Natural killer cell (primary cell): ENCODE results near the gene SLC2A2. TPM values are rescaled to one million over a fixed set of nuclear protein-coding genes. Genes with fewer than 3 reads are reported as not detected.

ENCODE experiments used
- ATAC-seq, 3 donors: fragments of 150-1000 bp in 2 of 3; fragments of 200-7000 bp in 1 of 3; cut with Tn5 transposase; 1 replicate in 1 of 3; 2 replicates in 2 of 3; pipeline ENCODE4 v1.10.0; 2021; ENCODE audit warnings: mild to moderate bottlenecking in 2 of 3, moderate library complexity in 2 of 3
- DNase-seq, 2 donors: peaks; one replicate each; pipeline versions ENCODE4 v3.0.0 to v3.0.0-alpha.2; 2013 to 2021; ENCODE audit warnings: mixed read lengths in 1 of 2
- H3K27ac ChIP-seq: one replicate; pipeline ENCODE4 v1.5.1; 2013; ENCODE audit warnings: mild to moderate bottlenecking, low read length
- H3K27me3 ChIP-seq: one replicate; pipeline ENCODE4 v1.6.1; 2013; ENCODE audit warnings: low read length; ENCODE audit not compliant: control insufficient read depth, insufficient read depth
- H3K36me3 ChIP-seq: one replicate; pipeline ENCODE4 v1.6.1; 2013; ENCODE audit warnings: low read length; ENCODE audit not compliant: control insufficient read depth, insufficient read depth
- H3K4me1 ChIP-seq: one replicate; pipeline ENCODE4 v1.6.1; 2013; ENCODE audit warnings: low read length; ENCODE audit not compliant: control insufficient read depth, insufficient read depth
- H3K4me3 ChIP-seq: one replicate; pipeline ENCODE4 v1.5.1; 2013; ENCODE audit warnings: low read length
- H3K9me3 ChIP-seq: one replicate; pipeline ENCODE4 v1.6.1; 2013; ENCODE audit warnings: low read length; ENCODE audit not compliant: control insufficient read depth, insufficient read depth
- H3K27ac Mint-ChIP-seq, 2 donors: one replicate each; pipeline ENCODE4 v1.8.0; 2022; ENCODE audit warnings: mild to moderate bottlenecking in 2 of 2, mixed read lengths in 2 of 2, moderate library complexity in 1 of 2
- H3K27me3 Mint-ChIP-seq, 2 donors: one replicate each; pipeline ENCODE4 v1.8.0; 2022; ENCODE audit warnings: low read depth in 2 of 2, mixed read lengths in 2 of 2
- H3K36me3 Mint-ChIP-seq: one replicate; pipeline ENCODE4 v1.8.0; 2022; ENCODE audit warnings: mixed read lengths
- H3K4me1 Mint-ChIP-seq, 2 donors: one replicate each; pipeline ENCODE4 v1.8.0; 2022; ENCODE audit warnings: mixed read lengths in 2 of 2
- H3K4me3 Mint-ChIP-seq: one replicate; pipeline ENCODE4 v1.8.0; 2022; ENCODE audit warnings: mild to moderate bottlenecking, moderate library complexity, mixed read lengths
- H3K9me3 Mint-ChIP-seq, 2 donors: one replicate each; pipeline ENCODE4 v1.8.0; 2022; ENCODE audit warnings: mixed read lengths in 2 of 2
- WGBS: methylation state at CpG from one replicate; pipeline ENCODE4 v1.1.7; 2013; ENCODE audit warnings: missing lambda C conversion rate; ENCODE audit not compliant: insufficient coverage; 5-methylcytosine and 5-hydroxymethylcytosine counted together
- intact Hi-C: fragments of 100-400 bp; cut with micrococcal nuclease; formaldehyde crosslinking; loops from one replicate; pipeline ENCODE4 v1.14.2; 2022
- total RNA-seq, 4 donors: library from RNA; stranded (reverse); fragments of 120-200 nt in 1 of 4; gene quantifications; one replicate each; pipeline versions ENCODE4 v1.2.3 to v1.2.4, GENCODE V29; 2013 to 2022
- TF ChIP-seq, protein P1 (sequence below): fragments of 200-600 bp; IDR thresholded peaks from one replicate; pipeline ENCODE4 v1.8.0; 2022; ENCODE audit warnings: antibody characterized with exemption

Gene SLC2A2
- total RNA-seq, 3 donors from 2014 or later (not counting 1 experiment from before 2014, with no cell fraction given): not detected

DNA sequence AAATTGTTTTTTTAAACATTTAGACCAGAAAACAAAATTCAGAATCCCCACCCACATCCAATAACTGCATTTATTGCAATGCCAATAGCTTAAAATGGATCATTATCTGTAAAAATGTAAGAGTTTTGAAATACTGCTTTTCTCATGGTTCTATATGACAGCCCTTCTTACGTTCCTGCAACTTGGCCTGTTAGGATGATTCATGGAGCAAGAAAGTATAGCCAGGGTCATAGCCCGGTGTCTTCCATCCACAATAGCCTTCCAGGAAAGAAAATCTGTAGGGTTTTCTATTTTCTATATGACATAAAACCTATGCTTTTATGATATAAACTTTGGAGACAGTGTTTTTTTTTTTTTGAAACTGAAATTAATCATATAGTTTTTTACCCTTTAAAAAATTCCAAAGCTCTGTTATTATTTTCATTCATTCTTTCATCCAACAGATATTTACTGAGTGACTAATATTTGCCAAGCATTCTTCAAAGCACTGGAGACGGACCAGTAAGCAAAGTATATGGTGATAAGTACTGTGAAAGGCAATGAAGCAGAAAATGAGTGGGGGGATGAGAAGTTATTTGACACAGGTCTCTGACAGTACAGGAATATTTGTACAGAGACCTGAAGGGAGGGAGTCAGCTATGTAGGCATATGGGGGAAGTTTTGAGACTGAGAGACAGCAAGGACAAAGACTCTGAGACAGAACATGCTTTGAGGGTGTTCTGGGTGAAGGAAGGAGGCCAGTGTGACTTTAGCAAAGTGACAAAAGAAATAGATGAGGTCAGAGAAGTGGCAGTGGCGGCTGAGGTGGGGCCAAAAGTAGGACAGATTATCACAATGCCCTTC, 29.0 kb upstream of the SLC2A2 start:
- TF ChIP-seq, protein P1, sequence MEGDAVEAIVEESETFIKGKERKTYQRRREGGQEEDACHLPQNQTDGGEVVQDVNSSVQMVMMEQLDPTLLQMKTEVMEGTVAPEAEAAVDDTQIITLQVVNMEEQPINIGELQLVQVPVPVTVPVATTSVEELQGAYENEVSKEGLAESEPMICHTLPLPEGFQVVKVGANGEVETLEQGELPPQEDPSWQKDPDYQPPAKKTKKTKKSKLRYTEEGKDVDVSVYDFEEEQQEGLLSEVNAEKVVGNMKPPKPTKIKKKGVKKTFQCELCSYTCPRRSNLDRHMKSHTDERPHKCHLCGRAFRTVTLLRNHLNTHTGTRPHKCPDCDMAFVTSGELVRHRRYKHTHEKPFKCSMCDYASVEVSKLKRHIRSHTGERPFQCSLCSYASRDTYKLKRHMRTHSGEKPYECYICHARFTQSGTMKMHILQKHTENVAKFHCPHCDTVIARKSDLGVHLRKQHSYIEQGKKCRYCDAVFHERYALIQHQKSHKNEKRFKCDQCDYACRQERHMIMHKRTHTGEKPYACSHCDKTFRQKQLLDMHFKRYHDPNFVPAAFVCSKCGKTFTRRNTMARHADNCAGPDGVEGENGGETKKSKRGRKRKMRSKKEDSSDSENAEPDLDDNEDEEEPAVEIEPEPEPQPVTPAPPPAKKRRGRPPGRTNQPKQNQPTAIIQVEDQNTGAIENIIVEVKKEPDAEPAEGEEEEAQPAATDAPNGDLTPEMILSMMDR: no peak
- no peak overlapping the region for H3K27ac ChIP-seq
- H3K27me3 ChIP-seq: no peaks in the 10 kb centered on the region
- peaks cover 0 to 5% of the 10 kb centered on the region in 2 donors for H3K27me3 Mint-ChIP-seq
- 81% methylated on average over 3 of the region's 4 CpGs for WGBS
- no peaks in the 10 kb centered on the region for H3K36me3 ChIP-seq
- no peak for ATAC-seq
- no peak for DNase-seq
- intact Hi-C loops: no loop called here
- H3K36me3 Mint-ChIP-seq: no peaks in the 10 kb centered on the region
- H3K9me3 Mint-ChIP-seq: no peaks in the 10 kb centered on the region
- no peak overlapping the region for H3K27ac Mint-ChIP-seq
- H3K4me3 ChIP-seq: no peak overlapping the region
- no peaks in the 10 kb centered on the region for H3K9me3 ChIP-seq
- no peak overlapping the region for H3K4me3 Mint-ChIP-seq
- H3K4me1 Mint-ChIP-seq: no peaks in the 10 kb centered on the region
- H3K4me1 ChIP-seq: no peaks in the 10 kb centered on the region

DNA sequence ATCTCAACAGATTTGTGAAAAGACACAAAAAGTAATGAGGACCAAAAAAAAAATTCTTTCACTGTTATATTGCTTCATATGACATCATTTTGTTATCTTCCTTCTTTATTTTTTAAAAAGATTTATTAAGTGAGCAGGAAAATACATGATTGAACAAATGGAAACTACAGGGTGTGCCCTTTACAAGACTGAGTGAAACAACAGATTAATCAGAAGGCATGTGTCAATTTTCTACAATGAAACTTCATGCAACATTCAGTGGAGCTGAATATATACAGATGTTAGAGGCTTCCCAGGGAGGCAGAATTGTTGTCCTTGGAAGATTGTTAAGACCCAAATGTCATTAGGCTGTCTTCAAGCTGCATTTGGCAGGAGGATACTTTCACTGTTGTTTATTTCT, 28.4 kb upstream of the SLC2A2 start:
- intact Hi-C loops: no loop called here
- Histone ChIP-seq H3K9me3 (no peaks in the 10 kb centered on the region), H3K4me1 (no peaks in the 10 kb centered on the region), H3K27ac (no peak overlapping the region), H3K27me3 (no peaks in the 10 kb centered on the region), H3K4me3 (no peak overlapping the region), H3K36me3 (no peaks in the 10 kb centered on the region)
- TF ChIP-seq, protein P1: no peak
- ATAC-seq (no peak), DNase-seq (no peak)
- no peak overlapping the region for H3K4me3 Mint-ChIP-seq
- H3K4me1 Mint-ChIP-seq: no peaks in the 10 kb centered on the region
- H3K36me3 Mint-ChIP-seq: no peaks in the 10 kb centered on the region
- no peaks in the 10 kb centered on the region for H3K9me3 Mint-ChIP-seq
- no peak overlapping the region for H3K27ac Mint-ChIP-seq
- H3K27me3 Mint-ChIP-seq: peaks cover 0 to 7% of the 10 kb centered on the region in 2 donors

DNA sequence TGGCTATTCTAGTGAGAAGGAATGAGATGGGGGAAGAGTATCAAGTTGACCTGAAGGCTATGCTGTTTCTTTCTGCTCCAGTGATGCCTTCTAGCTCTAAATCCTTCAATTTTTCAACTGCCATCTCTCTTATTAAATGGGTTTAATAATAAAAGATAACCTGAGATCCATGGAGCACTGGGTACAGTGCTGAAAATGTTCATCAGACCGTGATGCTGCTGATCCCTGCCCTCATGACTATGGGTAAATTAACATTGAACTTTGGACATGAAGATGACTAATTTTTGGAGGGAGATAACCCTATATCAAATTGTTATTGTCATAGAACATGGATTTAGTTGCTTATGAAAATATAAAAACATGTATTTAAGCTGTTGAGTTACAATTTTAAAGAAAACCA, 27.7 kb upstream of the SLC2A2 start:
- TF ChIP-seq, protein P1: no peak
- H3K27ac ChIP-seq: no peak overlapping the region
- Mint-ChIP-seq H3K27ac (no peak overlapping the region), H3K4me3 (no peak overlapping the region), H3K27me3 (peaks cover 0 to 7% of the 10 kb centered on the region in 2 donors), H3K36me3 (no peaks in the 10 kb centered on the region), H3K4me1 (no peaks in the 10 kb centered on the region), H3K9me3 (no peaks in the 10 kb centered on the region)
- DNase-seq (no peak), ATAC-seq (no peak)
- no peaks in the 10 kb centered on the region for H3K36me3 ChIP-seq
- no peaks in the 10 kb centered on the region for H3K9me3 ChIP-seq
- H3K4me3 ChIP-seq: no peak overlapping the region
- no peaks in the 10 kb centered on the region for H3K4me1 ChIP-seq
- intact Hi-C loops: no loop called here
- WGBS: 89% methylated on average over 1 of the region's 1 CpG
- H3K27me3 ChIP-seq: no peaks in the 10 kb centered on the region
